NCI-H524 treated with DMSO at 0.1 percent for 48 hours (cell line): ENCODE results near the gene CYP21A2.
"Not testable (repeated sequence)": the region's sequence is repeated elsewhere in the genome, so short reads cannot be mapped to it uniquely, and the experiment has no call there.

ENCODE experiments used
- DNase-seq: peaks from one replicate; lab custom pipeline; 2025; lab: John Stamatoyannopoulos, UW

Gene CYP21A2

GRCh38 chr6:32037598-32038524 is at the start of gene CYP21A2:
TSS of gene CYP21A2 (plus strand) at chr6:32038415. CDS start at chr6:32038423, 8 bp downstream.
- DNase-seq: not testable (repeated sequence)

GRCh38 chr6:31989363-31989762 is 48.9 kb upstream of the CYP21A2 start:
- not testable (repeated sequence) for DNase-seq

GRCh38 chr6:31994421-31994820 is 43.8 kb upstream of the CYP21A2 start:
- DNase-seq: not testable (repeated sequence)

- DNase-seq: not testable (repeated sequence)
Observed at GRCh38 chr6:31996385-31996784, 41.8 kb upstream of the CYP21A2 start.

GRCh38 chr6:32002546-32003268 is 35.5 kb upstream of the CYP21A2 start:
- not testable (repeated sequence) for DNase-seq

- DNase-seq: not testable (repeated sequence)
Observed at GRCh38 chr6:32003301-32003700, 34.9 kb upstream of the CYP21A2 start.

GRCh38 chr6:32004393-32004792 is 33.8 kb upstream of the CYP21A2 start:
- not testable (repeated sequence) for DNase-seq

GRCh38 chr6:32004864-32005537 is 33.2 kb upstream of the CYP21A2 start:
- DNase-seq: not testable (repeated sequence)

GRCh38 chr6:32005538-32005880 is 32.7 kb upstream of the CYP21A2 start:
- not testable (repeated sequence) for DNase-seq

- not testable (repeated sequence) for DNase-seq
Observed at GRCh38 chr6:32005991-32006529, 32.2 kb upstream of the CYP21A2 start.

GRCh38 chr6:32007086-32007485 is 31.1 kb upstream of the CYP21A2 start:
- not testable (repeated sequence) for DNase-seq

GRCh38 chr6:32008037-32008436 is 30.2 kb upstream of the CYP21A2 start:
- DNase-seq: not testable (repeated sequence)

- DNase-seq: peak; percentile 24
Observed at GRCh38 chr6:32008616-32009015, 29.6 kb upstream of the CYP21A2 start.

- not testable (repeated sequence) for DNase-seq
Observed at GRCh38 chr6:32009537-32009936, 28.7 kb upstream of the CYP21A2 start.

GRCh38 chr6:32010856-32011530 is 27.2 kb upstream of the CYP21A2 start:
- DNase-seq: not testable (repeated sequence)

- DNase-seq: not testable (repeated sequence)
Observed at GRCh38 chr6:32012941-32013617, 25.1 kb upstream of the CYP21A2 start.

GRCh38 chr6:32013738-32014137 is 24.5 kb upstream of the CYP21A2 start:
- DNase-seq: not testable (repeated sequence)

GRCh38 chr6:32014547-32014946 is 23.7 kb upstream of the CYP21A2 start, which contains the start of gene C4B:
TSS of gene C4B (plus strand) at chr6:32014795. CDS start at chr6:32014846, 51 bp downstream.
- not testable (repeated sequence) for DNase-seq

- DNase-seq: not testable (repeated sequence)
Observed at GRCh38 chr6:32022100-32022499, 16.1 kb upstream of the CYP21A2 start.

- DNase-seq: not testable (repeated sequence)
Observed at GRCh38 chr6:32028631-32029030, 9.6 kb upstream of the CYP21A2 start.

- not testable (repeated sequence) for DNase-seq
Observed at GRCh38 chr6:32029553-32029952, 8.7 kb upstream of the CYP21A2 start.
